Activated gamma-delta T cell treated with Interleukin-2 at 50 U/mL for 16 hours (primary cell): ENCODE data around the gene DMRT2.

Experiments
- DNase-seq: peaks from one replicate; pipeline ENCODE4 v3.0.0-alpha.2; 2020

DMRT2 gene

GRCh38 chr9:1048231-1048619 lies 1.9 kb upstream of the DMRT2 start:
- DNase-seq = no peak

GRCh38 chr9:1048811-1049210 lies 1.3 kb upstream of the DMRT2 start:
- DNase-seq = no peak

- no peak for DNase-seq
Observed at GRCh38 chr9:1049641-1050040, 516 bp upstream of the DMRT2 start.

DNA sequence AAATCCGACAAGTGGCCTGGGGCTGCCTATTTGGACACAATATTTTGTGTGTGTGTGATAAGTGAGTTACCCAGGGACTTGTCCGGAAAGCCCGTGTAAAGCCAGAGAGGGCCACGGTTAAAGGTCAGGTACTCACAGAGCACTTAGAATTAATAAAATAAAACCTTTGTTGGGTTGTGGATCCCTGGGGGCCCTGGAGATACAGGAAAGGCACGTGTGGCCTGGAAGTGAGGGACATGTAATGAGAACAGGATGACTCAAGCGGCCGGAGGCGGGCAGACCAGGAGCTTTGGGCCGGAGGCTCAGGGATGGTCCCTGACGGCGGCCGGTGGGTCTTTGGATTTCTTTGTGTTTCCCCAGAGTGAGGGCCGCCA lies 1.0 kb downstream of the DMRT2 start:
- no peak for DNase-seq

DNA sequence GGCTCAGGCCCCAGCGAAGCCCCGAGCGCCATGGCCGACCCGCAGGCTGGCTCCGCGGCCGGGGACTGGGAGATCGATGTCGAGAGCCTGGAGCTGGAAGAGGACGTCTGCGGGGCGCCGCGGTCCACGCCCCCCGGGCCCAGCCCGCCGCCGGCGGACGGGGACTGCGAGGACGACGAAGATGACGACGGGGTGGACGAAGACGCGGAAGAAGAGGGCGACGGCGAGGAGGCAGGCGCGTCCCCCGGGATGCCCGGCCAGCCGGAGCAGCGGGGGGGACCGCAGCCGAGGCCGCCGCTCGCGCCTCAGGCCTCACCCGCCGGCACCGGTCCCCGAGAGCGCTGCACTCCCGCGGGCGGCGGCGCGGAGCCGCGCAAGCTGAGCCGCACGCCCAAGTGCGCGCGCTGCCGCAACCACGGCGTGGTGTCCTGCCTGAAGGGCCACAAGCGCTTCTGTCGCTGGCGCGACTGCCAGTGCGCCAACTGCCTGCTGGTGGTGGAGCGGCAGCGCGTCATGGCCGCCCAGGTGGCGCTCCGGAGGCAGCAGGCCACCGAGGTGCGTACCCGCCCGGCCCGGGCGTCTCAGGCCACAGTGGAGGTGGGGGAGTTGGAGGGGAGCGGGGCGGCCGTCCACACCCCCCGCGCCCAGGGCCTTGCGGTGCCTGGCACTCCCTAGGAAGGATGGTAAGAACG lies 1.6 kb downstream of the DMRT2 start:
- DNase-seq = no peak

GRCh38 chr9:1052365-1053281 lies 2.5 kb downstream of the DMRT2 start:
- DNase-seq = no peak

GRCh38 chr9:1053282-1053621 lies 3.1 kb downstream of the DMRT2 start:
- DNase-seq = no peak

DNA sequence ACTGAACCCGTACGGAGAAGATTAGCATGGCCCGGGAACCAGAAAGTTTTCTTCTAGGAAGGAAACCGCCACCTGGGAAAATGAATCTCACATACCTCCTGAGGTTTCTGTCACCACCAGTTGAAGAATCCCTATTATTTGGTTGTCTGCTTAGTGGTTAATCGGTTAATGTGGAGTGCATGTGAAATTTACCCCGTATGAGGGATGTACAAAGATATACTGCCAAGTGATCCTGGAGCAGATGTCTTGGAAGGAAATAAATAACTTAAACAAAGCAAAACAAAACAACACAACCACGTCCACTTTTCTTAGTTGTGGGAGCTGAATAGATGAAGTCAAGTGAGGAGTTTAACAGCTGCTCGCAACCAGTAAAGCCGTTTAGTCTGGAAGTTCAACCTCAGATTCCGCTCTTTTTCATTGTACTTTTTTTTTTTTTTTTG lies 3.8 kb downstream of the DMRT2 start:
- no peak for DNase-seq

DNA sequence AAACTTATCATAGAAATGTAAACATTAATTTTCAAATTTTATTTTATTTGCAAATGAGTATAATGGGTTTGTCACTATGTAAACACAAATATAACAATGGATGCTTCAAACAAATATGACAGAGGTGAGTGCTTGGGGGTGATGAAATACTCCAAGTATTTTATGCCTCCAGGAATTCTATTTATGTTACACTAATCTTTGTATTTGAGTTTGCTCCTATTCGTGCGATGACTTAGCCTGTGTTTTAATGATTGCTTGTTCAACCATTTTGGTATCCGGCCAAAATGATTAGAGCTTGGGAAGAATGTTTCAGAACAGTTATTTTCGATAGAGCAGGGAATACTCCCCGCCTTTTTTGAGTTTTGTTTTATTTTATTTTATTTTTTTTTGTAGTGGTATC lies 5.0 kb downstream of the DMRT2 start:
- no peak for DNase-seq

GRCh38 chr9:1057910-1058309 lies 7.8 kb downstream of the DMRT2 start:
- DNase-seq = no peak

GRCh38 chr9:1058826-1059487 lies 8.8 kb downstream of the DMRT2 start:
- DNase-seq = no peak

- no peak for DNase-seq
Observed at GRCh38 chr9:1065130-1065529, 15.0 kb downstream of the DMRT2 start.

DNA sequence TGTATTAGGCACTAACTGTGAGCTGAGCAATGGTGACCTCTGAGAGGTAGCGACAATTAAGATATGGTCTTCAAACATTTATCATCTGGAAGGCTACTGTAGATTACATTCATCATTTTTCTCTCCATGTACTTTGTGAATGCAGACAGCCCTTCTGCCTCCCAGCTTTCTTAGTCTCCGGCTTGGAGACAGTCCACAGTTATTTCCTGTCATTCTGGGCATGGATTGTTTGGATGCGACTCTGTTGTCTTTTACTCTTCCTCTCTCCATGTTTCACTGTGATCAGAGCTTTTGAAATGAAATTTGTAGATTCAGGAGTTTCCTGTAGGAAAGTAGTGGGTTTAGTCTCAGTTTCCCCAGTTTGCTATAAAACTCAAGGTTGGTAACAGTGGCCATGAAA lies 20.5 kb downstream of the DMRT2 start:
- no peak for DNase-seq

DNA sequence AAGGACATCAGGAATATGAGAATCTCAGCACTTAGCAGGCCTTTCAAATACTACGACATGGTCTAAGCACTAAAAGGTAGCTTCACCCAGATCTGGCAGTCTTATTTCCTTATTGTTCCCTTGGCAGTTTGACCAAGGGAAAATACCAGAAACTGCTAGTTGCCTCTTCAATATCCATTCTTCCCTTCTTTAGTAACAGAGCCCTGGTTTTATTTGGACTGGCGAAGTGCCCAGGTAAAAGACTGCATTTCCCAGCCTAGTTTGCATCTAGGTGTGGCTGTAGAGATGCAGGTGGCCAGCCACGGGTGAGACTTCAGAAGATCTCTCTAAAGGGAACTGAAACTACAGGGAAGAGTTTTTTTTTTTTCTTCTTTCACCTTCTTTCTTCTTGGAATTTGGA lies 21.6 kb downstream of the DMRT2 start:
- DNase-seq = no peak

- no peak for DNase-seq
Observed at GRCh38 chr9:1073497-1073896, 23.3 kb downstream of the DMRT2 start.

DNA sequence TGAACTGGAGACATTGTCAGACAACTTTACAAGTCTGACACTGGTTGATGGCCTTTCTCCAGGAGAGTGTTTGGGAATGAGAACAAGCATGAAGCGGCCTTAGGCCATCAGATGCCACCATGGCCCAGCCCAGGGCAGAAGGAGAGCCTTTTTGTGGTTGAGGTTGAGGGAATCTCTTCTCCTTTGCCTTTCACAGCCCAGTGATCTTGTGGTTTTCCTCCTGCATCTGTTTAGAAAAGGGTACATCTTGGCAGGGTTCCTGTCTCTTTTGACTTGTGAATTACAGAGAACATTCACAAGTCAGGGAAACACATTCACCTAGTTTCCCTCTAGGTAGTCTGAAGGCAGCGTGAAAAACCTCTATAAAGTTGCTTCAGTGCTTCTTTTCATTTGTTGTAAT lies 27.5 kb downstream of the DMRT2 start:
- DNase-seq = no peak

- DNase-seq = no peak
Observed at GRCh38 chr9:1083325-1083913, 33.3 kb downstream of the DMRT2 start.

DNA sequence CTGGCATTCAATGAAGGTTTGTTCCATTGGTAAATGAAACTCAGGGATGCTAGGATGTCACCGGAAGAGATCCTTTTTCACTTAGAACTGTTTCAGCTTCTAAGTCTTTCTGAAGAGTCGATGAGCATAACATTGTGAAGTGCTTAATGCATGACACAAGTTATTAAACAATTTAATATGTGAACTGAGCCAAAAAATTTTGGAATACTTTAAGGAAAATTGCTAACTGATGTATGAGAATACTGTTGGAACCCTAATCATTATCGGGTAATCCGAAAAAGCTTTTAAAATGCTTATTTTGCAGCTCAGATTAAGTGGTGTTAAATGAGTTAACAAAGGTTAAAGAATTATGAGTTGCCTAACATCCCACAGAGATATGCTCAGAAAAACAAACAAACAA lies 34.9 kb downstream of the DMRT2 start:
- no peak for DNase-seq

GRCh38 chr9:1086517-1086916 lies 36.4 kb downstream of the DMRT2 start:
- DNase-seq = no peak

GRCh38 chr9:1087120-1087881 lies 37.1 kb downstream of the DMRT2 start:
- no peak for DNase-seq

DNA sequence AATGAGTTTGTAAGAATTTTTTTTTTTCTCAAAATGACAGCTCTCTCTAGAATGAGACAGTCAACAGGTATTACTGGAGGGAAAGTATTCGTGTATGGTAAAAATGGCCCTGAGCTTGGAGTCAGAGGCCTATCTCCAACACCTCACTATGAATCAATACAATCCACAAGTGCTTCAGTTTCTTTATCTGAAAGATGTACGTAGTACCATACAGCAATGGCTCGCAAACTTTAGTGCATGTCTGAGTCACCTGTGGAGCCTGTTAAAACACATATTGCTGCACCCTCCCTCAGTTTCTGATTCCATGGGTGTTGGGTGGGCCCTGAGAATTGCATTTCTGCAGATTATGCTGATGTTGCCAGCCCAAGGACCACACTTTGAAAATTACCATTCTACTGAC lies 44.6 kb downstream of the DMRT2 start:
- no peak for DNase-seq

GRCh38 chr9:1096155-1096964 lies 46.2 kb downstream of the DMRT2 start:
- DNase-seq = no peak
